Astrocyte of the cerebellum (primary cell): ENCODE measurements around the gene FBXO17.

Experiments
- DNase-seq: peaks from one replicate; pipeline ENCODE4 v3.0.0-alpha.2; 2011; ENCODE audit warnings: low read depth
- H3K4me3 ChIP-seq: 2 replicates; pipeline ENCODE4 v1.5.1; 2011; ENCODE audit warnings: mild to moderate bottlenecking, low read depth, low read length, moderate library complexity
- in situ Hi-C: cut with HindIII; loops from 2 replicates; pipeline ENCODE4 v1.10.0; 2017; ENCODE audit warnings: low sequenced_read_pairs
- TF ChIP-seq, protein P1 (sequence below): IDR thresholded peaks from 2 replicates; pipeline ENCODE4 v1.5.1; 2012; ENCODE audit warnings: low read length, low read depth, moderate library complexity, mild to moderate bottlenecking; ENCODE audit errors: missing control alignments

FBXO17 gene, protein sequence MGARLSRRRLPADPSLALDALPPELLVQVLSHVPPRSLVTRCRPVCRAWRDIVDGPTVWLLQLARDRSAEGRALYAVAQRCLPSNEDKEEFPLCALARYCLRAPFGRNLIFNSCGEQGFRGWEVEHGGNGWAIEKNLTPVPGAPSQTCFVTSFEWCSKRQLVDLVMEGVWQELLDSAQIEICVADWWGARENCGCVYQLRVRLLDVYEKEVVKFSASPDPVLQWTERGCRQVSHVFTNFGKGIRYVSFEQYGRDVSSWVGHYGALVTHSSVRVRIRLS

DNA sequence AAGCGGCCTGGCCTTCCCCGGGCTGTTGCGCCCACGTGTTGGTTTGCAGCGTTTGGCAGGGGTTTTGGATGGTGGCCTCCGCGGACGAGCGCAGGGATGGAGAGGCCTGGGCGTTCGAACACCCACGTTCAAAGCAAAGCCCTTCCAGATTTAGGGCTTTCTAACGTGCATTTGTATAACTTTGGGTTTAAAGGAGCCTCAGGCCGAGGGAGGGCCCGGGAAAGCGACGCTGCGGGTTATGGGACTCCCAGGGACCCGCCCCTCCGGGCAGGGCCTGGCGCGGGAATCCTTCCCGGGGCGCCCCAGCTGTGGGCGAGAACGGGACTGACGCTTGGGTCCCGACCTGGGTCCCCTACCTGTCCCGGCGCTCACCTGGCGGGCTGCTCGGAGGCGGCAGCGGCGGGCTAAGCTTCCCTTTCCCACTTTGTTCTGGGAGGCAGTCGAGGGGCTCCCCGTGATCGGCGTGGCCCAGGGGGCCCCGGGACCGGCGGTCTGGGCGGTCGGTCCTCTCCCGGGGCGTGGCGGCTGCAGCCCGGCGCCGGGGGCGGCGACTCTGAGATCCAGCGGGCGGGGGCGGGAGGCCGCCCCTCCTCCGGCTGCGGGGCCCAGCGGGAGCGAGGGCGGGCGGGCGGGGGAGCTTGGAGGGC is at the start of gene FBXO17:
TSS of gene FBXO17 (minus strand) at position 529 of the 647 bp plus-strand sequence. CDS start 25,423 bp downstream, outside the sequence.
- peak within 1 kb of the TSS; percentile 76 for H3K4me3 ChIP-seq
- in situ Hi-C loops: no loop called here
- TF ChIP-seq, protein P1, sequence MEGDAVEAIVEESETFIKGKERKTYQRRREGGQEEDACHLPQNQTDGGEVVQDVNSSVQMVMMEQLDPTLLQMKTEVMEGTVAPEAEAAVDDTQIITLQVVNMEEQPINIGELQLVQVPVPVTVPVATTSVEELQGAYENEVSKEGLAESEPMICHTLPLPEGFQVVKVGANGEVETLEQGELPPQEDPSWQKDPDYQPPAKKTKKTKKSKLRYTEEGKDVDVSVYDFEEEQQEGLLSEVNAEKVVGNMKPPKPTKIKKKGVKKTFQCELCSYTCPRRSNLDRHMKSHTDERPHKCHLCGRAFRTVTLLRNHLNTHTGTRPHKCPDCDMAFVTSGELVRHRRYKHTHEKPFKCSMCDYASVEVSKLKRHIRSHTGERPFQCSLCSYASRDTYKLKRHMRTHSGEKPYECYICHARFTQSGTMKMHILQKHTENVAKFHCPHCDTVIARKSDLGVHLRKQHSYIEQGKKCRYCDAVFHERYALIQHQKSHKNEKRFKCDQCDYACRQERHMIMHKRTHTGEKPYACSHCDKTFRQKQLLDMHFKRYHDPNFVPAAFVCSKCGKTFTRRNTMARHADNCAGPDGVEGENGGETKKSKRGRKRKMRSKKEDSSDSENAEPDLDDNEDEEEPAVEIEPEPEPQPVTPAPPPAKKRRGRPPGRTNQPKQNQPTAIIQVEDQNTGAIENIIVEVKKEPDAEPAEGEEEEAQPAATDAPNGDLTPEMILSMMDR: no peak
- DNase-seq: no peak

DNA sequence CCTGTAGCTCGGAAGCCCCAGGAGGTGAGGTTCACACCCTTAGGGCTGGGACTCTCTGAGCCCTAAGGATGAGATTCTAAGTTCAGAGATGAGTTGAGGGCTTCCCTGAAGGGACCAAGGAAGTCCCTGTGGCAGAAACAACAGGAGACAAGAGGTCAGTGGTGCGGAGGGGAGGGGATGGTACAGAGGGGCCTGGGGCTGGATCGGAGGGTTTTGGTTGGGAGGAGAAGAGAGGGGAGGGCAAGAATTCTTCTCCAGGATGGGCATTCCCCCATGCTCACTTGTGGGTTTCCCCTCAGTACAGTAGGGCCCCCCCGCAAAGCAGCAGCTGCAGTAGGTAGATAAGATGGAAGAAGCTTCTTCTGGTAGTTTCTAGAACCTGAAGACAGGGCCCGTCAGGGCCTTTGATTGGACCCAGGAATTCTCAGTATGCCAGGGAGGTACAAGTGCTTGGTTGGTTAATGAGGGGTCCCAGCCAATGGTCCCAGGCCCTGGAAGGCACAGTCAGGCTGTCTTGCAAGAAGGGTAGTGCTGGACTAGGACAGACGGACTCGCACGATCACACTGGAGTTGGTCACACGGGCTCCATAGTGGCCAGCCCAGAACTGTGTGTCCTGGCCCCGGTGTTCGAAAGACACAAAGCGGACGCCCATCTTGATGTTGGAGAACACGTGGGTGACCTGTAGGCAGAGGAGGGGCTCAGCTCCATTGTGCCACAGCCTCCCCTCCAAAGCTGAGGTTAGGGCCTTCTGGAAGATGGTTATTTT is 49.5 kb upstream of the FBXO17 start:
- no peak overlapping the region for H3K4me3 ChIP-seq
- TF ChIP-seq, protein P1: no peak
- DNase-seq: no peak
- in situ Hi-C loops: no loop called here

DNA sequence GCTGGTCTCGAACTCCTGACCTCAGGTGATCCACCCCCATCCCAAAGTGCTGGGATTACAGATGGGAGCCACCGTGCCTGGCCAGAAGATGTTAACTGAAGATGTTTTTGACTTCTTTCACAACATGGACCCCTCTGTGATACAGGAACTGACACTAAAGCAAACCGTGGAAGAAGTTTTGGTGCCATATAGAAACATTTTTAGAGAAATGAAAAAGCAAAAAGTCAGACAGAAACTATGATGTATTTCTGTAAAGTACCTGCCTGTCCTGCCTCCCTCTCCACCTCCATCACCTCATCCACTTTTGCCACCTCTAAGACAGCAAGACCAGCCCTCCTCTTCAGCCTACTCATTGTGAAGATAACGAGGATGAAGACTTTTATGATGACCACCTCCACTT is 45.5 kb upstream of the FBXO17 start:
- TF ChIP-seq, protein P1: no peak
- H3K4me3 ChIP-seq: no peak overlapping the region
- in situ Hi-C loops: no loop called here
- no peak for DNase-seq

DNA sequence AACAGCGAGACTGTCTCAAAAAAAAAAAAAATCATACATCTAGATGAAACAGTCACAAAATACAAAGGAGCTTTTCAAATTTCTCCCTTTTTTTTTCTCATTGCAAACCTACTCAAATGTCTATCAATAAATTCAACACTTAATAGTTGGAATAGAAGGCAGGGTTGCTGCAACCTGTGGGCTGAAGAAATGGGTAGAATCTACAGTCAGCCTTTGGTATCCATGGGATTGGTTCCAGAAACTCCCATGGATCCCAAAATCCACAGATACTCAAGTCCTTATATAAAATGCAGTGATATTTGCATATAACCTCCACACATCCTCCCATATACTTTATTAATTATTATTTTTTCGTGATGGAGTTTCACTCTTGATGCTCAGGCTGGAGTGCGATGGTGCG is 42.1 kb upstream of the FBXO17 start:
- DNase-seq: no peak
- no peak overlapping the region for H3K4me3 ChIP-seq
- in situ Hi-C loops: no loop called here
- TF ChIP-seq, protein P1: no peak

DNA sequence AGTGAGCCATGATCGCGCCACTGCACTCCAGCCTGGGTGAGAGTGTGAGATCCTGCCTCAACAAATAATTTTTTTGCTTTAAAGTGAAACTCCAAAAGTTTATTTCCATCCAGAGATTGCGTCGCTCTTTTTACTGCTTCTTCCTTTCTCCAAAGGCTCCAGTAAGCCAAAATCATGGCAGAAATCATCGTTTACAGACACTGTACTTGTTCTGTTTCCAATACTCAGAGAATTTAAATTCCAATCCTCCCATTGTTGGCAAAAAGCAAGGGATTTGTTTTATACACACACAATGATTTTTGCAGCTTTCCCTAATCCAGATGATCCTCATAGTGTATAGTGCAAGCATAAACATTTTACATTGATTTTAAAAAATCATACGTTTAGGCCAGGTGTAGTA is 41.5 kb upstream of the FBXO17 start:
- no peak for DNase-seq
- TF ChIP-seq, protein P1: no peak
- in situ Hi-C loops: no loop called here
- no peak overlapping the region for H3K4me3 ChIP-seq

DNA sequence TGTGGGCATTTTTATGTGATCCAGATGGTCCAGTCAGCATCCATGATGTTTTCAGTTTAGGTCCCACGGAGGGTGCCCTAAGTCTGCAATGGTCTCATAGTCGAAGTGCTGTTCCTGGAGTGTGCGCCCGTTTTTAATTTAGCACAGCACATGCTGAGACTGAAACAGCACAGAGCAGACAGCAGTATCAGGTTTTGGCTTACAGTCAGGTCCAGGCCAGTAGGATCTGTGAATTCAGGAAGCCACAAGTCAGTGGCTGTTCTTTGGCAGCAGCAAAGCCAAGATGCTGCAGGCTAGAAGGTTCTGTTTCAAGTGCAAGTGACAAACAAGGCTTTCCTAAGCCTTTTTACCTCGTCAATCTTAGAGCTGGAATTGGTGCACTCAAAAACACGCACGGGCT is 38.5 kb upstream of the FBXO17 start:
- DNase-seq: no peak
- TF ChIP-seq, protein P1: no peak
- in situ Hi-C loops: no loop called here
- no peak overlapping the region for H3K4me3 ChIP-seq
